GM18858 (cell line): Measurements from ENCODE around the gene CAMTA1.

Source experiments
- ATAC-seq: cut with Tn5 transposase; IDR thresholded peaks from one replicate; pipeline ENCODE4 v1.9.1; 2021; ENCODE audit not compliant: unreplicated experiment

The CAMTA1 gene

DNA sequence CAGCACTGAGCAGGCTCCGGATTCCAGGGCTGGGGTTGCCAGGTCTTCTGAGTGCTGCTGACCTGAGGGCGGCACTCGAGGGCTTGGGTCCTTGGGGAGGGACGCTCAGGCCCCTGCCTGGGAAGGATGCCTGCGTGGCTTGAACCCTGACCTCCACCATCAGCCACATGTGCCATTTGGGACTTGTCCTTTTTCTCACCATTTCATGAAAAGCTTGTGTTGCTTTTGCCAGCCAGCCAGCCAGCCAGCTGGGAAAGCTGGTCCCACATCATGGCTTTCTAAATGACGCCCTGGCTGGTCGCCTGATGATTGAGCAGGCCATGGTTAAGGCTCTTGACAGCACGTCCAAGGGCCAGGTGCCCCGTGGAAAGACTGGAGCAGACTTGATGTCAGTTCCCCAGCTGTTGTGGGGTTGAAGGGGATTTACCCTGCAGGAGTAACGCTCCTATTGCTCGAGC is 168.7 kb downstream of the CAMTA1 start:
- no peak for ATAC-seq

DNA sequence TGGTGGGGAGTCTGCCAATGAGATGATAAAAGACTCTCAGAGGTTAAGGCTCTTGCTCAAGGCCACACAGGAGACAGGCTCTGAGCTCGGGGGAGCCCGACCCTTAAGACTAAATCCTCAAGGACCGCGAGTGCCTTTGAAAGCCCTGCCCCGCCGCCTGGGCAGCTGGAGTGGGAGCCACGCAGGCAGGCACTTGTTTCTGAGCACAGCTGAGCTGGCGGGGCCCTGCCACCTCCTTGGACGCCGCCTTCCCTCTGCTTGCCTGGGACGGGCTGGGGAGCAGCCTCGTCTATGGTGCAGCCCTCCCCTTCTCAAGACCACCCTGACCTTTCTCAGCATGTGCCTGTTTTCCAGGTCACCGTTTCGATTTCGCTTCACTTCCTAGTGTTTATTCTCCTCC is 169.3 kb downstream of the CAMTA1 start:
- no peak for ATAC-seq

DNA sequence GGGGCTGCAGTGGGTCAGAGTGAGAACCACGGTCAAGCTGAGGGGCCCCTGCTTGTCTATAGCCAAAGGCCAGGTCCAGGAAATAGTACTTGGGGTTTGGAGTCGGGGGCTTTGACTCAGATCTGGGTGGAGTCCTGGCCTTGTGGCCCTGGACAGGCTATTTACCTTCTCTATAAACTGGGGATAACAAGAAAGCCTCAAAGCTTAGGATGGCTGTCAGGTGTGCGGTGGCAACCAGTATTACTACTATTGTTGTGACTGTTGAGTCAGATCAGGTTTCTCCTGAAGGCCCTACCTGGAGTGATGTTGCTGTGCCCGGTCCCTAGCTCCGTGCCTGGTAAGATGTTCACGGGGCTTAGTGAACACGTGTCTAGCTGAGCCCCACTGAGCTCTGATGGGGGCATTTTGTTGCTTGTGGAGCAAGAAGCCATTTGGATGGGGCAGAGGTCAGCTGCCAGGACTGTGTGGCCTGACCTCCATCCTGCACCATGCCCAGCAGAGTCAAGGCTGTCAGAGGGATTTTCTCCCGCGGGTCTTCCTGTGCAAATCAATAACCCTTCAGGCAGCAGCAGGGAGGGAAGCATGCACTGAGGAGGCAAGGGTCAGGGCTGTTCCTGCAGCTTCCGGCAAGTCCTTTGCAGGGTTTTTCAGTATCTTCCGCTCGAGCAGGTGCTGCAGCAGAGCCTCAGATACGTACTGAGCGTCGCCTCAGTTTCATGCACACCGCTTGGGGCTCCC is 170.3 kb downstream of the CAMTA1 start:
- ATAC-seq, result no peak

DNA sequence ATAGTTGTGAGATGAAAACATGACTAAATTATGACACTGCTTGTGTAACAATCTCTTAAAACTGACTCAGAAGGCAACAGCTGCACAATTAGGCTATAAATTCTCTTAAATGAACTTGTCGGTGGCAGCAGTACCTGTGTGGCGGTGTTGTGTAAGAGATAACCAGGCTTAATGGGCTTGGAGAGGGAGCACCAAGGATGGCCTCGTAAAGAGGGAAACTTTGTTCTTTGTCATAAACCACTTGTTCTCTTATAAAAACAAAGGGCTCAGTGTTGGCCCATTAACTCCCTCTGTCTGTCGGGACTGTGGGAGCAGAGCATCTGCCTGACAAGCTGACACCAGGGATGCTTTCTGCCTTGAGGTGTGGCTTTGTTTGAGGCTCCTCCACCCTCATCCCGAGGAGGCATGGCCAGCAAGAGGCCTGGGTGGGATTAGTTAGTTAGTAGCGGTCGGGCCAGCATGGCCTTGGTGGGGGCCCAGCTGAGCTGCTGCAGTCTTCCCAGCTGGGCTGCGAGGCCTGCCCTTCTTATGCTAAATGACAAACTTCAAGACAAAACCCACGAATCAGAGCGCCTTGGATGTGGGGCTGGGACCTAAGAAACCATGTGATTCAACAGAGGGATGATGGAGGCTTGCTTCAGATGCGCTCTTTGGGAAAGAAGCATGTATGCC is 171.4 kb downstream of the CAMTA1 start:
- ATAC-seq, result no peak

DNA sequence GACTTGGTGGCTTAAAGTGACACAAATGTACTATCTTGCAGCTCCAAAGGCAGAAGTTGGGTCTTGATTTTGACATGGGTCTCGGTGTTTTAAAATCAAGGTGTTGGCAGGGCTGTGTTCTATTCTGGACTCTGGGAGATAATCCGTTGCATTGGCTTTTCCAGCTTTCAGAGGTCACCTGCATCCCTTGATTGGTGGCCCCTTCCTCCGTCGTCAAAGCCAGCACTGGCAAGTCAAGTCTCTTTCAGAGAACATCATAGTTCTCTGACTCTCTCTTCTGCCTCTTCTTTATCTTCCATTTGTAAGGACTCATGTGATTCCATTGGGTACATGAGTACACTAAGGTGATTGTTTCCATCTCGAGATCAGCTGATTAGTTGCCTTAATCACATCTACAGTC is 172.1 kb downstream of the CAMTA1 start:
- no peak for ATAC-seq

DNA sequence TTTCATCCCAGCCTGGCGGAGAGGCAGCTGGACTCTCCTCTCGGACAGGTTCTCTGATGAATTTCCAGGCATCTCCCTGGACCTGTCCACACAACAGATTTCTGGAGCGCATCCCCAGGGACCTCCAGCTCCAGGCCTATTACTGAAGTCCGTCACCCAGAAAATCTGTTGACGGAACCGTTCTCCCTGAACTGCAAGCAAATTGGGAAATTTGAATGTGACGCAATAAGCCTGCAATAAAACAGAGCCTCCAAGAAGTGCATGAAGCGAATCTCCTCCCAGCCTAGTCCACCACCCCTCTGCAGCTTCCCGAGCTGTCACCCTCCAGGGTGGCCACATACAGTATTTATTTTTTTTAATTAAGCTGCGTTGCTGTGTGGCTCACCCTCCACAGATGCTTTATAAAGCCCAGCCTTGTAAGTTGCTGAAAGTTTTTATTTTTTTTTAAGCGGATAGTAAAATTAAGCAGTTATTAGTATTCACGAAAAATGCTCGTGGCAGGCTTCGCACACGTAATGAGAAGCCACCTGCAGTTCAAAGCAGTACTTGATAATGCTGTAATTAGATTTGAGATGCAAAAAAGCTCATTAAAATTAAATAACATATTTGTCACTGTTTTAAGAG is 173.3 kb downstream of the CAMTA1 start:
- no peak for ATAC-seq

DNA sequence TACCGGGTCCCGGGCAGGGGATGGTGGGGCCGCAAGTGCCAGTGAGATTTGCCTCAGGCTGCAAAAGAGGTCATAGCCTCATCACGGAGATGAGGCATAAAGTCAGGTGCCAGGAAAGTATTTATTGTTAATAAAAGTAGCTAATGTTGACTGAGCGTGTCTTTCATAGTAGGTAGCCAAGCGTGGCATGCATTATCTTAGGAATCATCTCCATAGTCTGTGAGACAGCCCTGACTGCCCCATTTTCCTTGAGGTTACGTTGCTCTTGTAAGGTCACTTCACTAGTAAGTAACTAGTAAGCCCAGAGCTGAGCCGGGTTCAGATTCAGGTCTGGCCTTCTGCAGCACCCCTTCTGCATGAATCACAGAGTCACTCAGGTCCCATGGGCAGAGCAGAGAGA is 174.2 kb downstream of the CAMTA1 start:
- ATAC-seq, result no peak

DNA sequence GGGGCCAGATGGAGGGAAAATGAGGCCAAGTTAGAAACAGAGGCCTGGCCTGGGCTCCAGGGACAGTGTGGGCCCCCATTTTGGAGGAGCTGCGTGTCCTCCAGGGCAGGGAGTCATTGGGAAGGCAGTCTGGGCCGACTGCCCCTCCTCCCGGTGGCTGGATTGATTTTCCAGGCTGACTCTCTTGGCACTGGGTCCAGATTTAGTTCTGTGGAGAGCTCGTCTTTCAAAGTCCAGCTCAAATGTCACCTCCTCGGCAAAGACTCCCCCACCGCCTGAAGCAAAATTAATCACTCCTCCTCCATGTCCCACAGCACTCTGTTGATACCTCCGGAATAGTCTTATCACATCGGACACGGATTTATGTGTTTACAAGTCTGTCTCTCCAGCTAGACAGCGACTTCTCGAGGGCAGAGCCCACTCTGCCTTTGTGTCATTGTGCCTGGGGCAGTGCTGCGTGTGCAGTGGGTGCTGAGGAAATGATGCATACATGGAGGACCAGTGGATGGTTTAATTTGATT is 175.1 kb downstream of the CAMTA1 start:
- ATAC-seq, result no peak

DNA sequence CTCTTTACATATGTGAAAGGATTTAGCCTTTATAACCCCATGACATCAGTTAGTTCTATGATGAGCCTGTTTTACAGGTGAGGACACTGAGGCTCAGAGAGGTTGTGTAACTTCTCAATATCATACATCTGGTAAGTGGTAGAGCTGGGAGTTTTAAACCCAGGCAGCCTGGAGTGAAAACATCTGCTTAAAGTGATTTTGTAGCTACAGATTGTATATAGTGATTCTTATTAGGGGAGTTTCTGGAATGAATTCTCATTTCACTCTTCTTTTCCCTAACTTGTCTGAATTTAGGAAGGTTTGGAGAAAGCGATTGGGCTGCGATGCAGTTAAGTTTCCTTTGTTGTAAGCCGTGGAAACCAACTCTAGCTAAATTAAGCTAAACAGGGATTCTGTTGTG is 175.6 kb downstream of the CAMTA1 start:
- ATAC-seq, result no peak

DNA sequence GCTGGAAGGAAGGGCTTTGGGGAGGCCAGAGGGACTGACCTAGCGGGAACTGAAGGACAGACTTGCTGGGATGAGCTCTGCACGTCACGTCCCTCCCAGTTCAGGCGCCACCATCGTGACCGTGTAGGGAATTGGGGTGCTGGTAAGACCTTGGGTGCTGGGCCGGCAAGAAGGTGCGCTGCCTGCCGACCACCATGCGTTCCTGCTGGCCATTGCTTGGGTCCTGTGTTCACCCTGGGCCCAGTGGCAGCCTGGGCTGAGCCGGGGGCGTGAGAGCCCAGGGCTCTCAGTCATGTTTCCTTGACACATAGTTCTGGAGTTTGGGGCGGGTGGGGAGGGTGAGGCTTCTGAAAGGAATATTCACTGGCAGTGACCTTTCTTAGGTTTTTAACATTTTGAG is 176.0 kb downstream of the CAMTA1 start:
- ATAC-seq, result no peak

DNA sequence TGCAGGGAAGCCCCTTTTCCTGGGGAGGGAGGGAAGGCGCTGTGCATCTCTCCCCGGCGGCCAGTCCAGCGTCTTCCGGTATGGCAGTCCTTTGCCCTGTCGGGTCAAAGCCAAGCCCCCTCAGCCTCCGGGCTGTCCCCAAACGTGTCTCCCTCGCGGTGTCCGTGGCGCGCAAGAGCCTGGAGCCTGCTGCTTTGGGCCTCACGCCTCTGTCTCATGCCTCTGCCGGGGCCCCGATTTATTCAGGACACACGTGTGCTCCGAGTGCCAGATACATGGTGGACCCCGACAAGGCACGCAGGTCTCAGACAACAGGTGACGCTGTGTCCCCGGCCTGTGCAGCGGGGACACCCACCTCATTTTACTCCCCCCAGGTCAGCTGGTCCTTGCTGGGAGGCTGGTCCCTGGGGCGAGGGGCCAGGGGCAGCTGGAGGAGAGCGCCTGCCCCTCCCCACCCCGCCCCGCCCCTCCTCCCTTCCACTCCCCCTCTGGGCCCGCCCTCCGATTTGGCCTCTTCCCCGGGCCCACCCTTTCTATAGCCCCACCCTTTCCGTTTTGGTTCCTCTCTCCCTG is 176.7 kb downstream of the CAMTA1 start:
- no peak for ATAC-seq

DNA sequence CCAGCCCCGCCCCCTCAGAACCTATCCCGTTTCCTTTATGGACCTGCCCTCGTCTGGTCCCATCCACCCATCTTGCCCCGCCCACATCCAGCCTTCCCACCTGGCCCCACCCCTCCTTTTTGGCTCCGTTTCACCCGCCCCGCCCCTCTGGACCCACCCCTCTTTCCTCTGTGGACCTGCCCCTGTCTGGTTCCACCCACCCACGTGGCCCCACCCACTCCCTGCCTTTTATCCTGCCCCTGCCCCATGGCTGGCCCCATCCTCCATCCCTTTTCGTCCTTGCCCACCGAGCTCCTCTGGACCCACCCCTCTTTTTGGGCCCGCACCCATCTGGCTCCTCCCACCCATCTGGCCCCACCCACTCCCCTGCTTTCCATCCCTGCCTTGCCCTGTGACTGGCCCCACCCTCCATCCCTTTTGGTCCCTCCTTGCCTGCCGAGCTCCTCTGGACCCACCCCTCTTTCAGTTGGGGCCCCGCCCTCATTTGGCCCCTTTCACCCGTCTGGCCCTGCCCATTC is 177.3 kb downstream of the CAMTA1 start:
- no peak for ATAC-seq

DNA sequence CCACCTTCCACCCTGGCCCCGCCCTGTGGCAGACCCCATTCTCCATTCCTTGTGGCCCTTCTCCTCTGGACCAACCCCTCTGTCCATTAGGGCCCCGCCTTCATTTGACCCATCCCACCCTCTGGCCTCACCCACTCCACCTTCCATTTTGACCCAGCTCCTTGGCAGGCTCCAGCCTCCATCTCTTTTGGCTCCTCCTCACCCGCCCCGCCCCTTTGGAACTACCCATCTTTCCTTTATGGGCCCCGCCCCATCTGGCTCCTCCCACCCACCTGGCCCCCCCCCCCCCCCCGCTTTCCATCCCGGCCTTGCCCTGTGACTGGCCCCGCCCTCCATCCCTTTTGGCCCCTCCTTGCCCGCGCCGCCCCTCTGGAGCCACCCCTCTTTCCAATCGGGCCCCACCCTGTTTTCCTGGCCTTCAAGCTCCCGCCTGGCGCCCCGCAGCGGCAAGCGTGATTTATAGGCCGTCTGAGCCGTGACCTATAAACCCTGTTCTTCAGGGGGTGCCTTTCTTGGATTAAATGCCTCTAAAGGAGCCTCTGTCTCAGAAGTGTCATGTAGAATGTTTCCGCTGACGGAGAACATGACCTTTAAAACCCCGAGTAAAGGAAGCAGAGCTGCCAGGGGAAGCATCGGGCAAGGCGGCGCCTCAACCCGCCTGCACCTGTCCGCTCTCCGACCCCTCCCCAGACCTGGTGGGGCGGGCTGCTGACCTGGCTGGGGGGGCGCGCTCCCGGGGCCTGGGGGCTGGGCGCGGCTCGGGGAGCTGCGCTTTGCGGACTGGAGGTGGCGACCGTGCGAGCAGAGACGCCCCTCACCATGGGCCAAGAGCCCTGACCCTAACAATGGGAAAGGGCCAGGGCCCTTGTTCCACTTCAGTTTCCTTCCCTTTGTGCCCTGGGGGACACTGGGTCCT is 178.0 kb downstream of the CAMTA1 start:
- no peak for ATAC-seq

DNA sequence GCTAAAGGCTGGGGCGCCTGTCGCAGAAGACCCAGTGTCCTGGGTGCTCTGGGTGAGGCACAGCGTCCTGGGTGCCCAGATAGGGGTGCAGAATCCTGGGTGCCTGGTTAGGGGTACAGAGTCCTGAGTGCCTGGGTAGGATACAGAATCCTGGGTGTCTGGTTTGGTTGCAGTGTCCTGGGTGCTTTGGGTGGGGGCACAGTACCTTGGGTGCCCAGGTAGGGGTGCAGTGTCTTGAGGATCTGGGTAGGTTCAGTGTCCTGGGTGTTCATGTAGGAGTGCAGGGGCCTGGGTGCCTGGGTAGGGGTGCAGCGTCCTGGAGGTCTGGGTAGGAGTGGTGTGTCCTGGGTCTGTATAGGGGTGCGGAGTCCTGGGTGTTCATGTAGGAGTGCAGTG is 178.7 kb downstream of the CAMTA1 start:
- ATAC-seq, result no peak

DNA sequence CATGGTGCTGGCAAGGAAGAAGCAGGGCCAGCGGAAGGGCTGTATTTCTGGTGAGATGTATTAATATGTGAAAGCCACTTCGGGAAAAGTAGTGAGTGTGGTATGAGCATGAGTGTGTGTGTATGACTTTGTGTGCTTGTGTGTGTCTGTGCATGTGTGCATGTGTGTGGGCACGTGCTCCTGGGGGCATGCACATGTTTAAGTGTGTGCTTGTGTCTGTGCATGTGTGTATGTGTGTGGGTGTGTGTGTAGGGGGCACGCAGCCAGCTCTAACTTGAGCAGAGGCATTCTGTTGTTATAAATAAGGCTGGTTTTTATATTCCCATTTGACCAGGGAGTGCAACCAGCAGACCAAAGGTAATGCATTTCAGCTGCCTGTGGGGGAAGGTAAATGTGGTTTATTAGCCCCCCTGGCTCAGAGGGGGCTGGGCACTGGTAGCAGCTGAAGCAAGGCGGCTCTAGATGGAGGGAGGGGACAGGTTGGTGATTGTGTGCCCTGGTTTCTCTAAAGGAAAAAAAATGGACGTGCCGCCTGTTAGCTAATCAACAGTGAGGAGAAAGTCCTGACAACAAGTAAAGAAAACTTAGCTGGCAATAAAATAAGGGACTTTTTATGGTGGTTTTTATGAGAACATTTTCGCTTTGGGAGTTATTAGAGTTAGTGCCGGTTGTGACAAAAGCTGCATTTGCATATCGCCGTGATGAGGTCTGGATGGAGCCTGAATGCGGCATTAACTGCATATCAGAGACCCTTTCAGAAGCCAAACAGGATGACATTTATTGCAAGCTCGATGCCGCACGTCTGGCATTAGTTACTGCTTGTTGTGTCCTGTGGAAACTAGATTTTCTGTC is 180.1 kb downstream of the CAMTA1 start:
- ATAC-seq, result no peak

DNA sequence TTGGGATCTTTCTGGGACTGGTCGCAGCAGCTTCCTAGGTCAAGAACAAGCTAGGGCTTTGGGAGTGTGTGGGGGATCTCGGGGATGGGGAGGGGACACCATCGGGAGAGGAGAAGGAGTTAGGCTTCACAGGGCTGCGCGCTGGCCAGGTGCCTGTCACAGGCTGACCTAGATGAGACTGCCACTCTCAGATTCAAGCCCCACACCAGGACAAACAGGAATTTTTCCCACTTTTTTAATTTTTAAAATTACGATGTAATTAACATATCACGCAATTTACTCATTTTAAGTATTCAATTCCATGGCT is 180.6 kb downstream of the CAMTA1 start:
- ATAC-seq, result no peak

DNA sequence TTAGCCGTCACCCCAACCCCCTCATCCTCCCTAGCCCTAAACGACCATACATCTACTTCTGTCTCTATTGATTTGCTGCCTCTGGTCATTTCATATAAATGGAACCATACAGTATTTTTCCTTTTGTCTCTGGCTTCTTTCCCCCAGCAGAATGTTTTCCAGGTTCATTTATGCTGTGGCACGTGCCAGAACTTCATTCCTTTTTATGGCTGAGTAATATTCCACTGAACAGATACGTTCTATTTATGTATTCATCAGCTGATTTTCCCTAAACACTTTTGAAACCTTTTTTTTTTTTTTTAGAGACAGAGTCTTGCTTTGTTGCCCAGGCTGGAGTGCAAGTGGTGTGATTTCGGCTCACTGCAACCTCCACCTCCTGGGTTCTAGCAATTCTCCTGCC is 181.1 kb downstream of the CAMTA1 start:
- no peak for ATAC-seq

DNA sequence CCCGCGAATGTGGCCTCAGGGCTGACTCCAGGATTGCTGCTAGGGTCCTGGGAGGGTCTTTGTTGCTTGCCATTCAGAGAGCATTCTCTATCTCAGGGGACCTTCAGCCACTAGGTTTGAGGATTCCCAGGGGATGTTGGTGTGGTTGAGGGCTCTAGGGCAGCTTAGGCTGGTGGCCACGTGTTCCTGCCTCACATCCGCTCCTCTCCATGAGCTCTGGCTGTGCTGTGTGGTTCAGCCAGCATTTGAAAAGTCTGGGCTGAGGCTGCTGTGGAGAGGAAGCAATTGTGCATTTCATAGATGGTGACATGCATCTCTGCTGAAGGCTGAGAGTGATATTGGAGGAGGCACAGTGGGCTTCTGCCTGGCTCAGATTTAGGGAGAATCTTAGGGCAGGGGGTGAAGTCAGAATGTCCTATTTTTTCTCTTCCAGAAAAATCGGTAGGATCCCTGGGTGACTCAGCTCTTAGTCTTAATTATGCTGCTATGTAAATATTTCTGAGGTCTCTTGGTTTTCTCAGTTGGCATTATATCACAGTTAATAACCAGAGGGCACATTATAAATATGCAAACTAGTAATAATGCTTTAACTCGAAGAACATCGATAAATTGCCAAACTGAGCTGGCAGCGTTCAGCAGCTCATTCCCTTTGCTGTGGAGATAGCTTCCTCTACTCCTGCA is 182.3 kb downstream of the CAMTA1 start:
- ATAC-seq, result no peak

DNA sequence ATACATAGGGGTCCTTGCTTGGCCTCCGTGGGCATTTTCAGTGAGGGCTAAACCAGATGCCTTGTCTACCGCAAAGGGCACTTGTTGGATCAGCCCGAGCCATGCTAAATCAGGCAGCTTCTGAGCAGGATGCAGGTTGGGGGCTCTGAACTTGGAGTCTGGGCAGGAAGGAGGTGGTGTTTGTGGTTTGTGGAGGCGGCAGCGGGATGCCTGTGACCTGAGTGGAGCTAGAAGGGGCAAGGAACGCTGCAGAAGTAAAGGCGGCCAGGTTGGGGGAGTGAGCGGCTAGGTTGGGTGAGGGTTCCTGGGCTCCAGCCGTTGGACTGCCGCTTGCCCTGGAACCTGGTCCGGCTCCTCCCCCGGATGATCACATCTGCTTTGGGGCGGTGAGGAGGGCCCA is 183.9 kb downstream of the CAMTA1 start:
- ATAC-seq, result no peak
